Caco-2 (cell line): ENCODE results near the gene ARID1A. TPM values are rescaled to one million over a fixed set of nuclear protein-coding genes. Genes with fewer than 3 reads are reported as not detected.

Source experiments
- BruUV-seq: library from RNA; stranded (reverse); fragments of 400-500 nt; replicated peaks from 2 replicates; lab custom pipeline; 2021; lab: Mats Ljungman, UMichigan
- CTCF ChIA-PET: fragments of 300-600 bp; sonication (Branson Sonifier 250); formaldehyde crosslinking; loops from one replicate; lab custom pipeline; 2022; ENCODE audit warnings: antibody characterized with exemption; lab: Charles Lee
- POLR2A ChIA-PET: fragments of 300-600 bp; sonication (Branson Sonifier 250); formaldehyde crosslinking; loops from one replicate; lab custom pipeline; 2022; ENCODE audit warnings: antibody characterized with exemption; lab: Charles Lee
- DNase-seq, 2 experiments: peaks; one replicate each; pipeline versions ENCODE4 v3.0.0 to v3.0.0-alpha.2; 2020 to 2022
- H3K27me3 ChIP-seq: replicated peaks from 2 replicates; pipeline ENCODE4 v1.6.0; 2011; ENCODE audit warnings: low read length; ENCODE audit not compliant: control insufficient read depth, insufficient read depth
- H3K36me3 ChIP-seq: 2 replicates; pipeline ENCODE4 v1.5.1; 2011; ENCODE audit warnings: low read length; ENCODE audit not compliant: control insufficient read depth, insufficient read depth
- H3K4me1 ChIP-seq: fragments of 250-450 bp; sonication (Bioruptor Pico); 2 replicates; pipeline ENCODE4 v1.5.1; 2020; ENCODE audit warnings: mild to moderate bottlenecking
- H3K4me3 ChIP-seq: 2 replicates; pipeline ENCODE4 v1.5.1; 2011; ENCODE audit warnings: low read depth, mild to moderate bottlenecking, control low read depth, low read length
- H3K9me3 ChIP-seq: fragments of 250-450 bp; sonication (Bioruptor Pico); 2 replicates; pipeline ENCODE4 v1.5.1; 2020; ENCODE audit warnings: mild to moderate bottlenecking, moderate library complexity
- H3K27ac Mint-ChIP-seq: one replicate; pipeline ENCODE4 v1.8.0; 2022; ENCODE audit warnings: mixed read lengths; ENCODE audit not compliant: unreplicated experiment
- H3K27me3 Mint-ChIP-seq: one replicate; pipeline ENCODE4 v1.8.0; 2022; ENCODE audit warnings: mixed read lengths; ENCODE audit not compliant: insufficient read depth, unreplicated experiment
- H3K36me3 Mint-ChIP-seq: one replicate; pipeline ENCODE4 v1.8.0; 2022; ENCODE audit warnings: mild to moderate bottlenecking, mixed read lengths; ENCODE audit not compliant: insufficient read depth, unreplicated experiment
- H3K4me1 Mint-ChIP-seq: one replicate; pipeline ENCODE4 v1.8.0; 2022; ENCODE audit warnings: low read depth, mixed read lengths; ENCODE audit not compliant: unreplicated experiment
- H3K4me3 Mint-ChIP-seq: one replicate; pipeline ENCODE4 v1.8.0; 2022; ENCODE audit warnings: mild to moderate bottlenecking, moderate library complexity, mixed read lengths; ENCODE audit not compliant: unreplicated experiment
- H3K9me3 Mint-ChIP-seq: one replicate; pipeline ENCODE4 v1.8.0; 2022; ENCODE audit warnings: mixed read lengths; ENCODE audit not compliant: unreplicated experiment
- CTCF ChIP-seq, 2 experiments: fragments of 200-600 bp in 1 of 2; IDR thresholded peaks; 1 replicate in 1 of 2; 2 replicates in 1 of 2; pipeline versions ENCODE4 v1.5.1 to v1.8.0; 2011 to 2022; ENCODE audit warnings: antibody characterized with exemption in 1 of 2, control low read depth in 1 of 2, inconsistent platforms in 1 of 2, low read depth in 1 of 2, low read length in 1 of 2, mild to moderate bottlenecking in 1 of 2, moderate library complexity in 1 of 2; ENCODE audit not compliant: insufficient read depth in 1 of 2, severe bottlenecking in 1 of 2, unreplicated experiment in 1 of 2
- intact Hi-C: fragments of 100-400 bp; cut with micrococcal nuclease; formaldehyde crosslinking; loops from one replicate; pipeline ENCODE4 v1.10.0; 2022; ENCODE audit not compliant: unreplicated experiment
- total RNA-seq: library from RNA; stranded (reverse); gene quantifications from 2 replicates; pipeline ENCODE4 v1.2.3, GENCODE V29; 2022

The ARID1A gene
- total RNA-seq, 1 experiment from 2014 or later: 66.5 TPM

GRCh38 chr1:26701266-26701994, 5.6 kb downstream of the ARID1A start:
- Mint-ChIP-seq H3K4me1 (peaks cover 18% of the 10 kb centered on the region), H3K27me3 (no peaks in the 10 kb centered on the region), H3K36me3 (peaks cover 19% of the 10 kb centered on the region), H3K4me3 (no peak overlapping the region), H3K27ac (no peak overlapping the region), H3K9me3 (no peaks in the 10 kb centered on the region)
- no peak overlapping the region for H3K4me3 ChIP-seq
- DNase-seq: no peak
- intact Hi-C loops: no loop called here
- no peaks in the 10 kb centered on the region; the same call in 1 of the 2 replicates for H3K36me3 ChIP-seq
- no peaks in the 10 kb centered on the region for H3K9me3 ChIP-seq
- peaks cover 74% of the 10 kb centered on the region for H3K4me1 ChIP-seq
- TF ChIP-seq CTCF (IDR thresholded peaks at IDR 0.05; ENCODE audit: insufficient read depth in 1 of 2, low read depth in 1 of 2, low read length in 1 of 2, severe bottlenecking in 1 of 2, unreplicated experiment in 1 of 2): no peak
- CTCF ChIA-PET: interaction anchor here (1.3 kb wide), 1 partner anchor 87 kb away, joined by 6 read pairs; the partner anchor contains the start of gene PIGV
- no peaks in the 10 kb centered on the region for H3K27me3 ChIP-seq
- BruUV-seq: no TSS peak
- POLR2A ChIA-PET: no interaction called here

- no peaks in the 10 kb centered on the region for H3K9me3 Mint-ChIP-seq
- POLR2A ChIA-PET: no interaction called here
- peaks cover 24% of the 10 kb centered on the region for H3K36me3 Mint-ChIP-seq
- no peaks in the 10 kb centered on the region; the same call in 1 of the 2 replicates for H3K36me3 ChIP-seq
- no peak overlapping the region for H3K27ac Mint-ChIP-seq
- BruUV-seq: no TSS peak
- DNase-seq: no peak
- no peak for TF ChIP-seq CTCF (IDR thresholded peaks at IDR 0.05; ENCODE audit: insufficient read depth in 1 of 2, low read depth in 1 of 2, low read length in 1 of 2, severe bottlenecking in 1 of 2, unreplicated experiment in 1 of 2)
- H3K4me3 ChIP-seq: no peak overlapping the region
- peaks cover 78% of the 10 kb centered on the region for H3K4me1 ChIP-seq
- CTCF ChIA-PET: interaction anchor here (1.3 to 1.9 kb wide), 2 partner anchors 25 to 86 kb away, joined by 5 to 6 read pairs; partner anchors contain the start of gene PIGV
- H3K4me1 Mint-ChIP-seq: peaks cover 23% of the 10 kb centered on the region
- no peaks in the 10 kb centered on the region for H3K27me3 ChIP-seq
- H3K4me3 Mint-ChIP-seq: no peak overlapping the region
- H3K27me3 Mint-ChIP-seq: no peaks in the 10 kb centered on the region
- H3K9me3 ChIP-seq: no peaks in the 10 kb centered on the region
- intact Hi-C loops: no loop called here
Observed at GRCh38 chr1:26701995-26702679, 6.3 kb downstream of the ARID1A start.

GRCh38 chr1:26702680-26703038, 6.8 kb downstream of the ARID1A start:
- no peaks in the 10 kb centered on the region; the same call in 1 of the 2 replicates for H3K36me3 ChIP-seq
- H3K27me3 Mint-ChIP-seq: no peaks in the 10 kb centered on the region
- peaks cover 28% of the 10 kb centered on the region for H3K36me3 Mint-ChIP-seq
- no peak overlapping the region for H3K27ac Mint-ChIP-seq
- no peaks in the 10 kb centered on the region for H3K27me3 ChIP-seq
- CTCF ChIA-PET: interaction anchor here (1.3 to 1.9 kb wide), 2 partner anchors 25 to 86 kb away, joined by 5 to 6 read pairs; partner anchors contain the start of gene PIGV
- POLR2A ChIA-PET: no interaction called here
- H3K4me1 Mint-ChIP-seq: peaks cover 23% of the 10 kb centered on the region
- no peak overlapping the region for H3K4me3 ChIP-seq
- no peak overlapping the region for H3K4me3 Mint-ChIP-seq
- intact Hi-C loops: no loop called here
- H3K9me3 ChIP-seq: no peaks in the 10 kb centered on the region
- TF ChIP-seq CTCF (IDR thresholded peaks at IDR 0.05; ENCODE audit: insufficient read depth in 1 of 2, low read depth in 1 of 2, low read length in 1 of 2, severe bottlenecking in 1 of 2, unreplicated experiment in 1 of 2): no peak
- no peak for DNase-seq
- no TSS peak for BruUV-seq
- H3K9me3 Mint-ChIP-seq: no peaks in the 10 kb centered on the region
- peaks cover 82% of the 10 kb centered on the region for H3K4me1 ChIP-seq
